GM18868 (cell line): ENCODE results near the gene KIFAP3.
"Not testable (repeated sequence)": the region's sequence is repeated elsewhere in the genome, so short reads cannot be mapped to it uniquely, and the experiment has no call there.

Experiments used
- ATAC-seq: cut with Tn5 transposase; IDR thresholded peaks from one replicate; pipeline ENCODE4 v1.9.1; 2021; ENCODE audit warnings: mild to moderate bottlenecking, moderate library complexity; ENCODE audit not compliant: unreplicated experiment

Gene KIFAP3

GRCh38 chr1:170064821-170065220, 9.7 kb downstream of the KIFAP3 start:
- no peak for ATAC-seq

- ATAC-seq = no peak
Measured at GRCh38 chr1:170063109-170063826, 11.2 kb downstream of the KIFAP3 start.

GRCh38 chr1:170061676-170062075, 12.8 kb downstream of the KIFAP3 start:
- ATAC-seq = not testable (repeated sequence)

GRCh38 chr1:170060015-170060520, 14.4 kb downstream of the KIFAP3 start:
- ATAC-seq = not testable (repeated sequence)

- ATAC-seq = no peak
Measured at GRCh38 chr1:170049176-170049800, 25.2 kb downstream of the KIFAP3 start.

GRCh38 chr1:170048515-170048914, 26.0 kb downstream of the KIFAP3 start:
- no peak for ATAC-seq

GRCh38 chr1:170044187-170044586, 30.3 kb downstream of the KIFAP3 start:
- ATAC-seq = no peak

- ATAC-seq = no peak
Measured at GRCh38 chr1:170041423-170042192, 32.9 kb downstream of the KIFAP3 start.

GRCh38 chr1:170032531-170033280, 41.8 kb downstream of the KIFAP3 start:
- no peak for ATAC-seq

- ATAC-seq = no peak
Measured at GRCh38 chr1:170030212-170030611, 44.3 kb downstream of the KIFAP3 start.

- ATAC-seq = no peak
Measured at GRCh38 chr1:170027760-170028159, 46.7 kb downstream of the KIFAP3 start.

- no peak for ATAC-seq
Measured at GRCh38 chr1:170020859-170021258, 53.6 kb downstream of the KIFAP3 start.

- no peak for ATAC-seq
Measured at GRCh38 chr1:170017478-170017877, 57.0 kb downstream of the KIFAP3 start.

GRCh38 chr1:170012920-170013319, 61.6 kb downstream of the KIFAP3 start:
- no peak for ATAC-seq

GRCh38 chr1:170010443-170010842, 64.1 kb downstream of the KIFAP3 start:
- peak; percentile 60 for ATAC-seq

- ATAC-seq = no peak
Measured at GRCh38 chr1:170009551-170009950, 64.9 kb downstream of the KIFAP3 start.

- ATAC-seq = not testable (repeated sequence)
Measured at GRCh38 chr1:170008745-170009144, 65.8 kb downstream of the KIFAP3 start.

GRCh38 chr1:170003270-170003835, 71.1 kb downstream of the KIFAP3 start:
- not testable (repeated sequence) for ATAC-seq

- no peak for ATAC-seq
Measured at GRCh38 chr1:170001266-170001665, 73.2 kb downstream of the KIFAP3 start.

GRCh38 chr1:169999761-170000160, 74.7 kb downstream of the KIFAP3 start:
- ATAC-seq = no peak
